HG03159 (cell line): ENCODE measurements around the gene CLIC3.
"Not testable (repeated sequence)": the region's sequence is repeated elsewhere in the genome, so short reads cannot be mapped to it uniquely, and the experiment has no call there.

Experiments used
- ATAC-seq: cut with Tn5 transposase; IDR thresholded peaks from one replicate; pipeline ENCODE4 v1.9.1; 2021; ENCODE audit warnings: mild to moderate bottlenecking, moderate library complexity; ENCODE audit not compliant: unreplicated experiment

CLIC3 gene, protein sequence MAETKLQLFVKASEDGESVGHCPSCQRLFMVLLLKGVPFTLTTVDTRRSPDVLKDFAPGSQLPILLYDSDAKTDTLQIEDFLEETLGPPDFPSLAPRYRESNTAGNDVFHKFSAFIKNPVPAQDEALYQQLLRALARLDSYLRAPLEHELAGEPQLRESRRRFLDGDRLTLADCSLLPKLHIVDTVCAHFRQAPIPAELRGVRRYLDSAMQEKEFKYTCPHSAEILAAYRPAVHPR

GRCh38 chr9:136996361-136997292, at the start of gene CLIC3:
CLIC3 (minus strand) TSS chr9:136996568; CDS start chr9:136996543, 25 bp downstream.
- ATAC-seq = no peak

DNA sequence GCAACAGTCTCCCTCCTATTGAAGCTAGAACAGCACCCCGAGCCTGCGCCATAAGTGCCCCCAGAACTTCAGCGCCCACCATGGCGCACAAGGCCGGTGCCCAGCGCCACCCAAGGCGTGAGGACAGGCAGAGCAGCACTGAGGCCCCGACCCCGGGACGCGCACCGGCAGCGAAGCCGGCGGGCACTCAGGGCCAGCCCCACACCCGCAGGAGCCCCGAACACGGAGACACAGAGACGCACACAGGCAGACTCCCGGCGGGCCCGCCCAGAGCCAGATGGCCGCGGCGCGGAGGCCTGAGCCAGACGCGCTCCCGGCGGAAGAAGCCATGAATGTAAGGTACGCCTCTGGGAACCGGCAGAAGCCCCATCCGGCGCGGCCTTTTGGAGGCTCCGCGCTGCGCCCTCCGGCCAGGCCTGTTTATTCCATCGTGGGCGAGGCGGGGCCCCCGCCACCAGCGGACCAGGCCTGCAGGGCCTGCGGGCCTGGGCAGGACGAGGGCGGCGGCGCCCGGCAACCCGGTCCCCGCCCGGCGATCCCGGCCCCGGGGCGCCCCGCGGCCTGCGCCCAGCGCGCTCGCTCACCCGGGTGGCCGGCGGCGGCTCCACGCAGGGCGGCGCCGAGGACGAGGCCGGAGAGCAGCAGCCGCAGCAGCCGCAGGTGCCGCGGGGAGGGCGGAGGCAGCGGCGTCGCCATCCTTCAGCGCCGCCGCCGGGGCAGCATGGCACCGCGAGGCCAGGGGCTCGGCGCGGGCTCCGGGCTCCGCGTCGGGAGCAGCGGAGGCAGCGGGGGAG, 49.1 kb upstream of the CLIC3 start:
- no peak for ATAC-seq

DNA sequence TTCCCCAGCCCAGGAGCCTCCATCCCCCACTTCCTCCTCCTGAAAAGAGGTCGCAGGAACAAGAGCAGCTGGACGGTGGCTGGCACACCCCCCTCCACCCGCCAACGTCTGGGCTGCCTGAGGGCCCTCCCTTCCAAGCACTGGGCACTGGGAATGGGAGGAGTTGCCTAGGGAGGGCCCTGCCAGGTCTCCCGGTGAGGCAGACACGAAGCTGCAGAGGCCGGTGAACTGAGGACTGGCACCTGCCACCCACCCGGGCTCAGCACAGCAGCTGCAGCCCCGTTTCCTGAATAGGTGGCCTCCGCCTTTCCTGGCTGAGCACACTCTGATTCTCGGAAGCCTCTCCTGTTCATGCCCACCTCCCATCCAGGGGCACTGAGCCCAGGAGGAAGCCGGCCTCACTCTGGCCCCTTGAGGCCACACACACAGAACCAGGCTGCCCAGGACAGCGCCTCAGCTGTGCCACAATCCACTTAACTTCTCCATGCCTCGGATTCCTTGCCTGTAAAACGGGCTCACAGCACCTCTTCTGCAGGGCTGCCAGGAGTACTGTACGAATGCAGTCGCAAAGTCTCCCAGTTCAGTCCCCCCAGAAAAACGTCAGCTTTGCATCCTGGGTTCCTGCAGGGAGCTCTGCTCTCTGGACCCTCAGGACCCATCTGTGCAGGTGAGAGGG, 48.3 kb upstream of the CLIC3 start:
- no peak for ATAC-seq

DNA sequence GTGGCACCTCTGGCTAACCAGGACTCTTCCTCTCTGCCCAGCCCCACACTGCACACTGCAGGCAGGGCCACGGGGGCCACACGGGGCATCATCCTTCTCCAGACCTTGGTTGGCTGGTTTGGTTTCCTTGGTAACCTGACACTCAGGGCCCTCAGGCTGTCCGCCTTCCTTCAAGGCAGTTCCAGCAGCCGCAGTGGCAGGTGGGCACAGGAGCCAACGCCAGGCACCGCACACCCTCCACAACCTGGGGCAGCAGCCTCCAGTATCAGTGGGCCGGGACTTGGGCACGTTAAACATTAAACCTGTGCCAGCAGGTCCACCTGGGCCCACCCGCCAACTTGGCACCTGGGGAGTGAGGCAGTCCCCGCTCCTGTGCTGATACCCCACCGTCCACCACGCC, 47.7 kb upstream of the CLIC3 start:
- no peak for ATAC-seq

- no peak for ATAC-seq
Measured at GRCh38 chr9:137042751-137043727, 46.7 kb upstream of the CLIC3 start.

DNA sequence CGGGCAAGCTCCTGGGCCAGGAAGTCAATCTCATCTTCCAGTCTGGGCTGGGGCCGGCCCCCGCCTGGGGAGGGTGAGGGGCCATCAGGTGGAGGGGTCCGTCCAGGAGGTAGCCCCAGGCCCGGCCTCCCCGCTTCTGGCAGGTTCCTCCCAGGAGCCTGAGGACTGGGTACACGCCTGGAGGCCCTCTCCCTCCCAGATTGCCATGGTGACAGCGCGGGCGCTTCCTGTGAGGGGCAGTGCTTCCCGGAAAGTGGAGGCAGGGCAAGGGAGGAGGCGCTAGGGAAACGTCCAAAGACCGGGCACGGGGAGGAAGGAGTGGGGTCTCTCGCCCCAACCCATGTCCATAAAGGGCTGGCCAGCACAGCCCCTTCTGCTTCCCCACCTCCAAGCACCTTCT, 44.8 kb upstream of the CLIC3 start:
- ATAC-seq = no peak

DNA sequence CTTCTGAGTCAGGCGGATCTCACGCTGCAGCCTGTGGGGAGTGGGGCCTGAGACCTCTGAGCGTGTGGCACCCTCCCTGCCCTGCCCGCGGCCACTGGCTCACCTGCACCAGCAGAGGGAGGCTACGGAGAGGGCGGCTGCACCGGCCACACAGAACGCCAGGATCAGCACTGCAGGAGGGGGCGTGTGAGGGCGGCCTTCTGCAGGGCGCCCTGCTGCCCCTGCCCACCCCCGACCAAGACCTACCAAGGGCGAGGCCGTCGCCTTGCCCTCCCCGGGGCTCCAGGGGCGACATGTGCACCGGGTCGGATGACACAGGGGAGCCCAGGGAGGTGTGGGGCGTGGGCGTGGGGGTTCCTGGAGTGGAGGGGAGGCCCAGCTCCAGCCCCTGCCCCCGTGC, 44.2 kb upstream of the CLIC3 start:
- no peak for ATAC-seq

DNA sequence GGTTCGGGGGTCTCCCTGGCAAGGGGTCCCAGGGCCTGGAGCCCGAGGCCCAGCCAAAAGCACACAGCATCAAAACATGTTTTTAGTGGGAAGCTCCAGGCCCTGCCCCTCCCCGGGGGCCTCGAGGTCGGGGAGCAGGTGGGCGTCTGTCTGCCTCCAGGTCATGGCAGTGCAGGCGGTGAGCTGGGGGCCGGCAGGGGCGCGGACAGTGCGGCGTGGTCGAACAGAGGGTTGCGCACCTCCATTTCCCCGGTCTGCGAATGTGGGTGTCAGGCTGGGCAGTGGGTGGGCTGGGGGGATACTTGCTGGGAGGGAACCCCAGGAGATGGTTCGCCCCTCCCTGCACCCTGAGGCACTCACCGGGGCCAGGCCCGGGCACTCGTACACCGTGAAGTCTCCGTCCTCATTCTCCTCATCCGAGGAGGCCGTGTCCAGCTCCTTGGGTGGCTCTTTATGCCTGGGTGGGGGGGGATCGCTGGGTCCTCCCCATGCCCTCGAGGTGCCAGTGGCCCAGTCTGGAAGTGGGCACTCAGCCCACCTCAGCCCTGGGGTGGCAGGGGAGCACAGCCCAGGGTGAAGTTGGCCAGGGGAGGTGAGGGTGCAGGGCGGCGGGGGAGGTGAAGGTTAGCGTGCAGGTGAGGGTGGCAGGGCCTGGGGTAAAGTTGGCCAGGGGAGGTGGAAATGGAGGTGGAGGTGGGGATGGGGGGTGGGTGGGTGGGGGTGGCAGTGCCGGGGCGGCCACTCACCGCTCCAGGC, 43.4 kb upstream of the CLIC3 start:
- ATAC-seq = no peak

DNA sequence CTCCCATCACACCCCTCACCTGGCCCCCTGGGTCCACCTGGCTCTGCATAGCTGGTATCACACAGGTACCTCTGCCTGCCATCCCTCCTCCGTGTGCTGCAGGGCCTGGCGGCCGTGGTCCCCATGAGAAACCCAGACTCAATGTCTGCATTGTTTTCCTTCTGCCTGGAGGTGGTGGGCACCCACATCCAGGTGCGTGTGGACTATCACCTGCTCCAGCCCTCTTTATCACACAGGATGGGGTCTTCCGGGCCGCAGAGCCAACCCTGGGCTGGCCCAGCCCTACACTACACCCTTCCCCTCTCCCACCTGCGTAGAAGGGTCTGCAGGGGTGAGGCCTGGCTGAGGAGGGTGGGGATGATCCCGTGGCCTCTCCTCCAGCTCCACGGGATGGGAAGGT, 42.5 kb upstream of the CLIC3 start:
- no peak for ATAC-seq

- no peak for ATAC-seq
Measured at GRCh38 chr9:137037483-137037882, 41.1 kb upstream of the CLIC3 start.

DNA sequence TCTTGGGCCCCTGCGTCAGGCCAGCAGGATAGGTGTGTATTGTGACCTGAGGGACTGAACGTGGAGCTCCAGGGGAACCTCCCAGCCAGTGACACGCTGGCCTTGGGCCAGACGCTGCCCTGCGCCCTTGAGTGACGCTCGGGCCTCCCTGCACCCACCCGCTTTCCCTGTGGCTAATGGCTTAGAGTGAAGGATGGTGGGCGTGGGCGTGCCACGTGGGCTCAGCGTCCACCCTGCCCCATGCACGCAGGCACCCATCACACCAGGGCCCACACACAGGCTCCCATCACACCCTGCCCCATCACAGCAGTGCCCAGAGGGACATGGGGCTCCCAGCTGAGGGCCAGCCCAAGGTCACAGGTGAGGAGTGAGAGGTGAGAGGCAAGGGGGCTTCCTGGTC, 40.7 kb upstream of the CLIC3 start:
- no peak for ATAC-seq

GRCh38 chr9:137035937-137036336, 39.6 kb upstream of the CLIC3 start:
- no peak for ATAC-seq

DNA sequence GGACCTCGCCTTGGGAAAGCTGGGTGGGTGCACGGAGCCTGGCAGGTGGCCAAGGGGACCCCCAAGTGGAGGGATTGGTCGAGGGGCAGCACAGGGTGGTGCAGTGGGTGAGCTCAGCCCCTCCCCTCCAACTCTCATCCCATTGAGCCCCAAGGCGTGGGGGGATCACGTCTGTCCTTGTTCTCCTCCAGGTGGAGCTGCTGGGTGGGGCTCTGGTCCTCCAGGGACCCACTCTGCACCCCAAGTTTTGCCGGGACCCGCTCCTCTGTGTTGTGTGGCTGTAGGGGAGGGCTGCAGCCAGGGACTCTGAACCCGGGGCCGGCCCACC, 39.1 kb upstream of the CLIC3 start:
- ATAC-seq = no peak

DNA sequence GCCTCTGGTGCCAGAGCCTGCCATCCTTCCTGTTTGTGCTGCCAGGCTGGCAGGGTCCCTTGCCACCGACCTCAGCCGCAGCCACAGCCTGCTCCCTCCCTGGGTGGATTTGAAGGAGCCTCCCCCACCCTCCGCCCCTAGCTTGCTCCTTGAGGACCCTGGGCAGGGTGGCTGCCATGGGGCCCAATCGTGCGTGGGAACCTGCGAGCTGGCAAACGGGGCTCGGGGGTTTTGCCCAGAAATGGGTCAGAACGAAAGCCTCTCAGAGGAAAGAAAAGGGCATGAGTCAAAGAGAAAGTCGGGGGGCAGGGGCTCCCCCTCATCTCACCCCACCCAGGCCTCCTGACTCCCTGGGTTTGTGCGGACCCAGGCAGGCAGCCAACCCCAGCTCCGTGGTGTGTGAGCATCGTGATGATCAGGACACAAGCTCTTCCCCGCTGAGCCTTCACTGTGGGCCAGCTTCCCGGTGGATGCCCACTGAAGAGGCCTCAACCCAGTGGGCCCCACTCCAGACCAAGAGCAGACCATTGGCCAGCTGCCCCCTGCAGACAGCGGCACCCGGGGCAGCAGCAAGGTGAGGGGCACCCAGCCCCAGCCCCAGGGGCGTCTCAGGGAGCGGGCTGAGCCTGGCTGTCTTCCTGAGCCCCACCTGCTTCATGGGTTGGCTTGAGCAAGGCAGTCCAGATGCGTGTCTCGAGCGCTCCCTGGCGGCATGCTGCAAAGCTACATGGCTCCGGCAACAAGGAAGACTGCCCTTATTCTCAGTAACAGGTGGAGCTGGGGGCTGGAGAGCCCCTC, 38.5 kb upstream of the CLIC3 start:
- ATAC-seq = peak; percentile 43

DNA sequence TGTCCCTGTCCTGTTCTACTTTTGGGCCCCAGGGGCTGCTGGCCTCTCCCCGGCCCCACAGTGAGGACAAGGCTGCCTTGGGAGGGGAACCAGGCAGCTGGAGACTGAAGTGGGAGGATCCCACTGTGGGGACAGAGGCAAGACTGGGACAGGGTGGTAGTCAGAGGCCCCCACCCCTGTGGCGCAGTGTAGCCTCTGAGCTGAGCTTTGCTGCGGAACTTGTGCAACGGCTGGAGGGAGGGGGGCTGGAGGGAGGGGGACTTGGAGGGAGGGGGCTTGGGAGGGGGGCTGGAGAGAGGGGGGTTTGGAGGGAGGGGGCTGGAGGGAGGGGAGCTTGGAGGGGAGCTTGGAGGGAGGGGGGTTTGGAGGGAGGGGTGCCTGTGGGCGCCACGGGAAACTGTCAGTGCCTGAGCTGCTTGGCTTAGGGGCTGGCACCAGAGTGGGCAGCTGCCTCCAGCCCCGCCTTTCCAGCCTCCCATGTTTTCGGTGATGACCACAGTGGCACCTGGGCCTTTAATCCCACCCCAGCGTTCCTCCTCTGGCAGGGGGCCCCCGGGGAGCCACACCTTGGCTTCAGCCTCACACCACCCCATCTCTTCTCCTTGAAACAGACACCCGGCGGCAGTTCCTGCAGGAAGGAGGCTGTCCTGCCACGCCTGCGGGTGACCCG, 37.8 kb upstream of the CLIC3 start:
- no peak for ATAC-seq

DNA sequence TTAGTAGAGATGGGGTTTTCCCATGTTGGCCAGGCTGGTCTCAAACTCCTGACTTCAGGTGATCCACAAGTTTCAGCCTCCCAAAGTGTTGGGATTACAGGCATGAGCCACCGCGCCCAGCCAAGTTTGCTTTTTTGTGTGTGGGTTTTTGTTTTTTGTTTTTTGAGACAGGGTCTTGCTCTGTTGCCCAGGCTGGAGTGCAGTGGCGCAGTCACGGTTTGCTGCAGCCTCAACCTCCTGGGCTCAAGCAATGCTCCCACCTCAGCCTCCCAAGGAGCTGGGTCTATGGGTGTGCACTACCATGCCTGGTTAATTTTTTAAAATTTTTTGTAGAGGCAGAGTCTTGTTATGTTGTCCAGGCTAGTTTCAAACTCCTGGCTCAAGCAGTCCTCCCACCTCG, 37.1 kb upstream of the CLIC3 start:
- ATAC-seq = not testable (repeated sequence)

DNA sequence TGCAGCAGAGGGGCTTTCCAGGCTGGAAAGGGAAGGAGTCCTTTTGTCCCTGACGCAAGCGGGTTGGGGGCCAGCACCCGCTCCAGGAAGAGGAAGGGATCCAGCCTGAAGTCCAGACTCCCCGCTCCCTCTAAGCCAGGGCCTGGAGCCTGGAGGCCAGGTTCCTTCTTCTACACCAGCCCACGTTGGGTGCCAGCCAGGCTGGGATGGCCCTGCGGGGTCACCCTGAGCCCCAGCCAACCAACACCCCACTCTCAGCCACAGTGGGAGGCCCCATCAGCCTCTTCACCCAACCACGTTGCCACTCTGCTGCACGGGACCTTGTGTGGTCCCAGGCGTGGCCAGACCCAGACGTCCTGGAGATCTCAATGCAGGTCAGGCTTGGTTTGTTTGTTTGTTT, 36.5 kb upstream of the CLIC3 start:
- no peak for ATAC-seq
